Endodermal cell (in vitro differentiated cells): Measurements from ENCODE around the gene SBK1. TPM values are rescaled to one million over a fixed set of nuclear protein-coding genes. Genes with fewer than 3 reads are reported as not detected.

Experiments
- DNase-seq: peaks from one replicate; pipeline ENCODE4 v3.0.0-alpha.2; 2017
- H3K27ac ChIP-seq: 2 replicates; pipeline ENCODE4 v1.5.1; 2013; ENCODE audit warnings: mild to moderate bottlenecking, low read depth, low read length, moderate library complexity
- H3K27me3 ChIP-seq: 2 replicates; pipeline ENCODE4 v1.6.1; 2013; ENCODE audit warnings: mild to moderate bottlenecking, low read length, moderate library complexity; ENCODE audit not compliant: insufficient read depth, control insufficient read depth, poor library complexity, severe bottlenecking
- H3K36me3 ChIP-seq: 2 replicates; pipeline ENCODE4 v1.7.0; 2013; ENCODE audit warnings: mild to moderate bottlenecking, low read length, moderate library complexity; ENCODE audit not compliant: control insufficient read depth, insufficient read depth
- H3K4me1 ChIP-seq: one replicate; pipeline ENCODE4 v1.7.0; 2013; ENCODE audit warnings: low read length; ENCODE audit not compliant: control insufficient read depth, insufficient read depth
- H3K4me3 ChIP-seq: 2 replicates; pipeline ENCODE4 v1.5.1; 2013; ENCODE audit warnings: mild to moderate bottlenecking, low read length, moderate library complexity
- H3K9ac ChIP-seq: 2 replicates; pipeline ENCODE4 v1.6.1; 2013; ENCODE audit warnings: mild to moderate bottlenecking, low read length, moderate library complexity; ENCODE audit not compliant: poor library complexity, severe bottlenecking; ENCODE audit errors: extremely low read depth
- H3K9me3 ChIP-seq: 2 replicates; pipeline ENCODE4 v1.6.1; 2013; ENCODE audit warnings: mild to moderate bottlenecking, low read length, moderate library complexity; ENCODE audit not compliant: control insufficient read depth
- H3K27ac Mint-ChIP-seq: 2 replicates; pipeline ENCODE4 v1.8.0; 2020; ENCODE audit warnings: mixed read lengths
- H3K27me3 Mint-ChIP-seq: 2 replicates; pipeline ENCODE4 v1.8.0; 2021; ENCODE audit warnings: mild to moderate bottlenecking, mixed read lengths; ENCODE audit not compliant: insufficient read depth
- H3K36me3 Mint-ChIP-seq: 2 replicates; pipeline ENCODE4 v1.8.0; 2020; ENCODE audit warnings: low read depth, mixed read lengths
- H3K4me1 Mint-ChIP-seq: 2 replicates; pipeline ENCODE4 v1.8.0; 2020; ENCODE audit warnings: mixed read lengths
- H3K4me3 Mint-ChIP-seq: 2 replicates; pipeline ENCODE4 v1.8.0; 2020; ENCODE audit warnings: mild to moderate bottlenecking, moderate library complexity, mixed read lengths
- H3K9me3 Mint-ChIP-seq: 2 replicates; pipeline ENCODE4 v1.8.0; 2020; ENCODE audit warnings: mild to moderate bottlenecking, mixed read lengths
- CTCF ChIP-seq: fragments of 200-600 bp; sonication (generic); conservative IDR thresholded peaks from 2 replicates; pipeline ENCODE4 v1.5.0; 2021; ENCODE audit warnings: antibody characterized with exemption, mild to moderate bottlenecking
- WGBS, 2 experiments: methylation state at CpG; one replicate each; pipeline versions ENCODE4 v1.1.5 to v1.1.7; 2013; ENCODE audit warnings: missing lambda C conversion rate in 2 of 2, mixed read lengths in 1 of 2; ENCODE audit not compliant: insufficient coverage in 1 of 2, insufficient read length in 1 of 2; 5-methylcytosine and 5-hydroxymethylcytosine counted together
- total RNA-seq, 2 donors: library from RNA; stranded (reverse); fragmentation: NEBNext Ultra II Directional in 1 of 2; extraction: Animal tissue kit (Norgen Biotek cat#: 25700) in 1 of 2; gene quantifications; 2 replicates in 1 of 2; 3 replicates in 1 of 2; pipeline ENCODE4 v1.2.1, GENCODE V29; 2021

SBK1 gene
- total RNA-seq, 2 donors from 2014 or later: 55.9 to 62.5 TPM

GRCh38 chr16:28308794-28309584 is 16.7 kb downstream of the SBK1 start:
- Mint-ChIP-seq H3K9me3 (no peaks in the 10 kb centered on the region), H3K27ac (no peak overlapping the region), H3K36me3 (peaks cover 53% of the 10 kb centered on the region), H3K4me3 (no peak overlapping the region), H3K4me1 (no peaks in the 10 kb centered on the region), H3K27me3 (no peaks in the 10 kb centered on the region)
- H3K27ac ChIP-seq: no peak overlapping the region
- no peak for TF ChIP-seq CTCF
- peaks cover 18% of the 10 kb centered on the region for H3K36me3 ChIP-seq
- no peak overlapping the region for H3K9ac ChIP-seq
- no peak overlapping the region for H3K4me3 ChIP-seq
- no peaks in the 10 kb centered on the region for H3K9me3 ChIP-seq
- H3K4me1 ChIP-seq: no peaks in the 10 kb centered on the region
- no peak for DNase-seq
- H3K27me3 ChIP-seq: no peaks in the 10 kb centered on the region
- WGBS, 2 experiments: 94 to 97% methylated on average over 10 to 14 of the region's 14 CpGs

- Mint-ChIP-seq H3K4me3 (no peak overlapping the region), H3K9me3 (no peaks in the 10 kb centered on the region), H3K4me1 (no peaks in the 10 kb centered on the region), H3K27ac (no peak overlapping the region), H3K36me3 (peaks cover 52% of the 10 kb centered on the region), H3K27me3 (no peaks in the 10 kb centered on the region)
- Histone ChIP-seq H3K4me3 (no peak overlapping the region), H3K4me1 (no peaks in the 10 kb centered on the region), H3K27me3 (no peaks in the 10 kb centered on the region), H3K9me3 (no peaks in the 10 kb centered on the region), H3K27ac (no peak overlapping the region), H3K36me3 (peaks cover 16% of the 10 kb centered on the region), H3K9ac (no peak overlapping the region)
- 93 to 96% methylated on average over 3 to 20 of the region's 20 CpGs for WGBS, 2 experiments
- DNase-seq: no peak
- no peak for TF ChIP-seq CTCF
Measured at GRCh38 chr16:28309811-28310311, 17.5 kb downstream of the SBK1 start.

- H3K9ac ChIP-seq: no peak overlapping the region
- no peak overlapping the region for H3K27ac Mint-ChIP-seq
- no peak overlapping the region for H3K27ac ChIP-seq
- DNase-seq: no peak
- 96% methylated on average over 10 to 11 of the region's 11 CpGs for WGBS, 2 experiments
- peaks cover 14% of the 10 kb centered on the region for H3K36me3 ChIP-seq
- H3K9me3 ChIP-seq: no peaks in the 10 kb centered on the region
- TF ChIP-seq CTCF: no peak
- no peak overlapping the region for H3K4me3 Mint-ChIP-seq
- H3K27me3 Mint-ChIP-seq: no peaks in the 10 kb centered on the region
- H3K4me3 ChIP-seq: no peak overlapping the region
- H3K4me1 ChIP-seq: no peaks in the 10 kb centered on the region
- H3K36me3 Mint-ChIP-seq: peaks cover 51% of the 10 kb centered on the region
- no peaks in the 10 kb centered on the region for H3K27me3 ChIP-seq
- no peaks in the 10 kb centered on the region for H3K9me3 Mint-ChIP-seq
- H3K4me1 Mint-ChIP-seq: no peaks in the 10 kb centered on the region
Measured at GRCh38 chr16:28310796-28311195, 18.5 kb downstream of the SBK1 start.
